Esophagus mucosa (tissue), 1 donor: ENCODE data around the gene TBC1D24. TPM values are rescaled to one million over a fixed set of nuclear protein-coding genes. Genes with fewer than 3 reads are reported as not detected.

Experiments used
- ATAC-seq: fragments of 200-7000 bp; cut with Tn5 transposase; one replicate; pipeline ENCODE4 v1.9.1; 2020
- total RNA-seq: library from RNA; stranded (reverse); gene quantifications from one replicate; pipeline ENCODE4 v1.2.4, GENCODE V29; 2023
- donor health status: DM: yes; HTN: yes; CAD: no.

Gene TBC1D24
- total RNA-seq, 1 donor from 2014 or later = 2.0 TPM

GRCh38 chr16:2450975-2451381 lies 23.9 kb upstream of the TBC1D24 start:
- no peak for ATAC-seq

GRCh38 chr16:2451851-2452320 lies 23.0 kb upstream of the TBC1D24 start:
- ATAC-seq = no peak

- no peak for ATAC-seq
These were observed 22.3 kb upstream of the TBC1D24 start for GRCh38 chr16:2452650-2453049.

- no peak for ATAC-seq
These were observed 19.7 kb upstream of the TBC1D24 start for GRCh38 chr16:2455081-2455845.

GRCh38 chr16:2456551-2457153 lies 18.3 kb upstream of the TBC1D24 start:
- ATAC-seq = no peak

GRCh38 chr16:2457267-2457666 lies 17.7 kb upstream of the TBC1D24 start:
- ATAC-seq = no peak

GRCh38 chr16:2457946-2458345 lies 17.0 kb upstream of the TBC1D24 start:
- ATAC-seq = no peak

- ATAC-seq = no peak
These were observed 15.9 kb upstream of the TBC1D24 start for GRCh38 chr16:2458887-2459646.

GRCh38 chr16:2459647-2460390 lies 15.1 kb upstream of the TBC1D24 start, which contains the start of gene TEDC2:
Gene TEDC2, plus strand, starts transcription at chr16:2460109. Its CDS starts 36 bp downstream, at chr16:2460145.
- peak; percentile 95 for ATAC-seq

GRCh38 chr16:2460391-2460713 lies 14.6 kb upstream of the TBC1D24 start:
- peak; percentile 1 for ATAC-seq

GRCh38 chr16:2460916-2461315 lies 14.0 kb upstream of the TBC1D24 start:
- ATAC-seq = no peak

- no peak for ATAC-seq
These were observed 12.7 kb upstream of the TBC1D24 start for GRCh38 chr16:2462031-2462866.

- no peak for ATAC-seq
These were observed 10.6 kb upstream of the TBC1D24 start for GRCh38 chr16:2464333-2464732.

GRCh38 chr16:2465653-2466415 lies 9.1 kb upstream of the TBC1D24 start:
- no peak for ATAC-seq

- ATAC-seq = no peak
These were observed 8.0 kb upstream of the TBC1D24 start for GRCh38 chr16:2466667-2467527.

- peak; percentile 43 for ATAC-seq
These were observed 7.2 kb upstream of the TBC1D24 start for GRCh38 chr16:2467528-2468232.

GRCh38 chr16:2468233-2468724 lies 6.6 kb upstream of the TBC1D24 start:
- peak; percentile 17 for ATAC-seq

- no peak for ATAC-seq
These were observed 6.1 kb upstream of the TBC1D24 start for GRCh38 chr16:2468725-2469398.
